K562 (cell line): ENCODE results near the gene DPAGT1. TPM values are rescaled to one million over a fixed set of nuclear protein-coding genes. Genes with fewer than 3 reads are reported as not detected.
A peak's percentile ranks its signal among the peaks of the same experiment; 100 is the strongest.

Experiments
- FOXP1 ChIP-seq: sonication (generic); formaldehyde crosslinking; IDR thresholded peaks from 2 replicates; pipeline ENCODE4 v1.8.0; 2022; ENCODE audit warnings: mild to moderate bottlenecking, missing genetic modification reagents
- GABPA ChIP-seq: fragments of 200-800 bp; sonication (Bioruptor generic); conservative IDR thresholded peaks from 2 replicates; pipeline ENCODE4 v1.6.1; 2016; ENCODE audit warnings: low read depth, missing genetic modification characterization, missing compliant biosample characterization
- HEY1 ChIP-seq: fragments of 250-450 bp; sonication (Bioruptor Pico); IDR thresholded peaks from 2 replicates; pipeline ENCODE4 v1.5.0; 2020; ENCODE audit warnings: mild to moderate bottlenecking, moderate library complexity, borderline replicate concordance
- KAT7 ChIP-seq: sonication (generic); formaldehyde crosslinking; IDR thresholded peaks from 2 replicates; pipeline ENCODE4 v1.8.0; 2022; ENCODE audit warnings: missing genetic modification reagents, mild to moderate bottlenecking, borderline replicate concordance
- NFYB ChIP-seq: IDR thresholded peaks from 2 replicates; pipeline ENCODE4 v1.6.1; 2011; ENCODE audit warnings: mild to moderate bottlenecking, moderate library complexity; ENCODE audit not compliant: insufficient read length; ENCODE audit errors: extremely low read depth
- PHF20 ChIP-seq: fragments of 450-650 bp; IDR thresholded peaks from 2 replicates; pipeline ENCODE4 v1.6.1; 2018; ENCODE audit not compliant: partially characterized antibody
- SP2 ChIP-seq: IDR thresholded peaks from 2 replicates; pipeline ENCODE4 v1.6.1; 2011; ENCODE audit warnings: mild to moderate bottlenecking, low read depth, low read length, moderate library complexity; ENCODE audit not compliant: poor library complexity, severe bottlenecking; ENCODE audit errors: extremely low read depth
- TEAD1 ChIP-seq, 2 experiments: fragments of 450-650 bp in 1 of 2; sonication (generic) in 1 of 2; formaldehyde crosslinking; IDR thresholded peaks; 2 replicates each; pipeline versions ENCODE4 v1.4.0 to v1.8.0; 2020 to 2022; ENCODE audit warnings: mild to moderate bottlenecking in 2 of 2, missing genetic modification reagents in 1 of 2
- ZNF316 ChIP-seq: fragments of 450-650 bp; IDR thresholded peaks from 2 replicates; pipeline ENCODE4 v1.6.1; 2016
- polyA plus RNA-seq, 8 experiments: library from polyadenylated mRNA; depleted of rRNA in 4 of 8; stranded (reverse) in 5 of 8; unstranded in 3 of 8; fragments of >200 nt; fragmentation: Nextera tagmentation in 2 of 8; fragmentation: Illumina TruSeq in 1 of 8; extraction: Ambion mirVana in 2 of 8; extraction: Trizol in 1 of 8; gene quantifications; 2 replicates each; pipeline versions ENCODE4 v1.2.1 to v1.2.3, GENCODE V29; 2011 to 2014; ENCODE audit warnings: inconsistent platforms in 1 of 8, missing spikeins in 1 of 8
- total RNA-seq, 7 experiments: library from RNA; depleted of rRNA in 6 of 7; stranded (reverse); fragments of >200 nt in 6 of 7; fragmentation: Illumina TruSeq in 2 of 7; extraction: Trizol in 2 of 7; gene quantifications; 2 replicates each; pipeline versions ENCODE4 v1.2.1 to v1.2.3, GENCODE V29; 2011 to 2021; ENCODE audit warnings: low replicate concordance in 1 of 7
- TF ChIP-seq, protein P1 (sequence below): sonication (generic); formaldehyde crosslinking; IDR thresholded peaks from 2 replicates; pipeline ENCODE4 v1.5.0; 2020; ENCODE audit warnings: missing genetic modification reagents
- TF ChIP-seq, protein P2 (sequence below): fragments of 250-450 bp; sonication (Bioruptor Pico); IDR thresholded peaks from 2 replicates; pipeline ENCODE4 v1.4.0; 2020; ENCODE audit warnings: mild to moderate bottlenecking, moderate library complexity
- TF ChIP-seq, protein P3 (sequence below): fragments of 250-450 bp; sonication (Bioruptor Pico); IDR thresholded peaks from 2 replicates; pipeline ENCODE4 v1.8.0; 2022; ENCODE audit warnings: inconsistent platforms
- TF ChIP-seq, protein P4 (sequence below): sonication (generic); formaldehyde crosslinking; IDR thresholded peaks from 2 replicates; pipeline ENCODE4 v1.8.0; 2023; ENCODE audit warnings: mild to moderate bottlenecking, missing genetic modification reagents
- TF ChIP-seq, protein P5 (sequence below): sonication (generic); formaldehyde crosslinking; IDR thresholded peaks from 2 replicates; pipeline ENCODE4 v1.8.1; 2023; ENCODE audit warnings: mild to moderate bottlenecking, missing genetic modification reagents

Gene DPAGT1
- total and polyA plus RNA-seq, 9 of the 15 experiments (the other 6 are each of a cell fraction or from before 2014, with no cell fraction given) = 29.9 to 135 (median 85.0) TPM

DNA sequence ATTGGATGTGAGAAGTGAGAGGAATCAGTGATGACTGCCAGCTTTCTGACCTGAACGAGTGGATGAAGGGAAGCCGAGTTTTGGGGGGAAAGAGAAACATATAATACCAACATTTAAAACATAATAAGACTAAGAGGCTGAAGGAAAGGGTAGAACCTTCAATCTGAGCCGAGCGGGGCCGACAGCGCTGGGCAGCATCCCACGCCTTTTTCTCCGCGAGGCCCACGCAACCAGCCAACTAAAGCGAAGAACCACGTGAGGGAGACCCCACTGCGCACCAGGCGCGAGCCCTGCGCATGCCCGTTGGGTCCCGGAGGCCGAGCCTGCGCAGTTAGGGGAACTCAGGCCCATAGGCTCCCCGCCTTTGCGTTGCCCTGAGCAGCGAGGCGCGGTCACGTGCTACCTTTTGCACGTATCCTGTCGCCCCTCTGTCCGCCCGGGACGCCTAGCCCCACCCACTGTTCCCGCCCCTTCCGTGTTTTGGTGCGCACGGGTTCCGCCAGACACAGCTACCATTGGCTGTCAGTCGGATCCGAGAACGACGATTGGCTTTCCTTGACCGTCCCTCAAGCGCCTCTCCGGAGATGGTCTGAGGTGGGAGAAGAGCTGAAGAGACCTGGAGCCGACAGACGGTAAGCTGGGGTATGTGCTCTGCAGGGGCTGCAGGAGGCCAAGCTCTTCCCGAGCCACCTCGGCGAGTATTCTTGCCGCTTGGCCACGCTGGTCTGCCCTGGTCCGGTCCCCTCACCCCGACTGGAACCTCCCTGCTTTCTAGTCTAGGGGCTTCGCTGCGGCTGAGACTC is 19.6 kb upstream of the DPAGT1 start, which contains the start of gene HINFP (continued):
- peak; percentile 78 for TF ChIP-seq NFYB
- TF ChIP-seq KAT7 (CRISPR knock-in tag) = no peak
- TF ChIP-seq GABPA (tag) = peak; percentile 89
- TF ChIP-seq, protein P1, sequence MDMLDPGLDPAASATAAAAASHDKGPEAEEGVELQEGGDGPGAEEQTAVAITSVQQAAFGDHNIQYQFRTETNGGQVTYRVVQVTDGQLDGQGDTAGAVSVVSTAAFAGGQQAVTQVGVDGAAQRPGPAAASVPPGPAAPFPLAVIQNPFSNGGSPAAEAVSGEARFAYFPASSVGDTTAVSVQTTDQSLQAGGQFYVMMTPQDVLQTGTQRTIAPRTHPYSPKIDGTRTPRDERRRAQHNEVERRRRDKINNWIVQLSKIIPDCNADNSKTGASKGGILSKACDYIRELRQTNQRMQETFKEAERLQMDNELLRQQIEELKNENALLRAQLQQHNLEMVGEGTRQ (CRISPR knock-in tag) = peak; percentile 96
- TF ChIP-seq, protein P2, sequence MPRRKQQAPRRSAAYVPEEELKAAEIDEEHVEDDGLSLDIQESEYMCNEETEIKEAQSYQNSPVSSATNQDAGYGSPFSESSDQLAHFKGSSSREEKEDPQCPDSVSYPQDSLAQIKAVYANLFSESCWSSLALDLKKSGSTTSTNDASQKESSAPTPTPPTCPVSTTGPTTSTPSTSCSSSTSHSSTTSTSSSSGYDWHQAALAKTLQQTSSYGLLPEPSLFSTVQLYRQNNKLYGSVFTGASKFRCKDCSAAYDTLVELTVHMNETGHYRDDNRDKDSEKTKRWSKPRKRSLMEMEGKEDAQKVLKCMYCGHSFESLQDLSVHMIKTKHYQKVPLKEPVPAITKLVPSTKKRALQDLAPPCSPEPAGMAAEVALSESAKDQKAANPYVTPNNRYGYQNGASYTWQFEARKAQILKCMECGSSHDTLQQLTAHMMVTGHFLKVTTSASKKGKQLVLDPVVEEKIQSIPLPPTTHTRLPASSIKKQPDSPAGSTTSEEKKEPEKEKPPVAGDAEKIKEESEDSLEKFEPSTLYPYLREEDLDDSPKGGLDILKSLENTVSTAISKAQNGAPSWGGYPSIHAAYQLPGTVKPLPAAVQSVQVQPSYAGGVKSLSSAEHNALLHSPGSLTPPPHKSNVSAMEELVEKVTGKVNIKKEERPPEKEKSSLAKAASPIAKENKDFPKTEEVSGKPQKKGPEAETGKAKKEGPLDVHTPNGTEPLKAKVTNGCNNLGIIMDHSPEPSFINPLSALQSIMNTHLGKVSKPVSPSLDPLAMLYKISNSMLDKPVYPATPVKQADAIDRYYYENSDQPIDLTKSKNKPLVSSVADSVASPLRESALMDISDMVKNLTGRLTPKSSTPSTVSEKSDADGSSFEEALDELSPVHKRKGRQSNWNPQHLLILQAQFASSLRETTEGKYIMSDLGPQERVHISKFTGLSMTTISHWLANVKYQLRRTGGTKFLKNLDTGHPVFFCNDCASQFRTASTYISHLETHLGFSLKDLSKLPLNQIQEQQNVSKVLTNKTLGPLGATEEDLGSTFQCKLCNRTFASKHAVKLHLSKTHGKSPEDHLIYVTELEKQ = no peak
- 0 out of 2 replicates have a peak, but pooled peaks have one; percentile 56 for TF ChIP-seq FOXP1 (CRISPR knock-in tag)
- peak in 1 of 2 experiments; percentile 46; a peak in 1 of 4 replicates for TF ChIP-seq TEAD1 (CRISPR knock-in tag; IDR thresholded peaks at IDR 0.05)
- 0 out of 2 replicates have a peak, but pooled peaks have one; percentile 59 for TF ChIP-seq HEY1 (CRISPR knock-in tag)
- TF ChIP-seq, protein P3, sequence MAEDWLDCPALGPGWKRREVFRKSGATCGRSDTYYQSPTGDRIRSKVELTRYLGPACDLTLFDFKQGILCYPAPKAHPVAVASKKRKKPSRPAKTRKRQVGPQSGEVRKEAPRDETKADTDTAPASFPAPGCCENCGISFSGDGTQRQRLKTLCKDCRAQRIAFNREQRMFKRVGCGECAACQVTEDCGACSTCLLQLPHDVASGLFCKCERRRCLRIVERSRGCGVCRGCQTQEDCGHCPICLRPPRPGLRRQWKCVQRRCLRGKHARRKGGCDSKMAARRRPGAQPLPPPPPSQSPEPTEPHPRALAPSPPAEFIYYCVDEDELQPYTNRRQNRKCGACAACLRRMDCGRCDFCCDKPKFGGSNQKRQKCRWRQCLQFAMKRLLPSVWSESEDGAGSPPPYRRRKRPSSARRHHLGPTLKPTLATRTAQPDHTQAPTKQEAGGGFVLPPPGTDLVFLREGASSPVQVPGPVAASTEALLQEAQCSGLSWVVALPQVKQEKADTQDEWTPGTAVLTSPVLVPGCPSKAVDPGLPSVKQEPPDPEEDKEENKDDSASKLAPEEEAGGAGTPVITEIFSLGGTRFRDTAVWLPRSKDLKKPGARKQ (CRISPR knock-in tag) = no peak
- TF ChIP-seq PHF20 = peak; percentile 29
- no peak for TF ChIP-seq ZNF316
- peak; percentile 73 for TF ChIP-seq SP2
- TF ChIP-seq, protein P4, sequence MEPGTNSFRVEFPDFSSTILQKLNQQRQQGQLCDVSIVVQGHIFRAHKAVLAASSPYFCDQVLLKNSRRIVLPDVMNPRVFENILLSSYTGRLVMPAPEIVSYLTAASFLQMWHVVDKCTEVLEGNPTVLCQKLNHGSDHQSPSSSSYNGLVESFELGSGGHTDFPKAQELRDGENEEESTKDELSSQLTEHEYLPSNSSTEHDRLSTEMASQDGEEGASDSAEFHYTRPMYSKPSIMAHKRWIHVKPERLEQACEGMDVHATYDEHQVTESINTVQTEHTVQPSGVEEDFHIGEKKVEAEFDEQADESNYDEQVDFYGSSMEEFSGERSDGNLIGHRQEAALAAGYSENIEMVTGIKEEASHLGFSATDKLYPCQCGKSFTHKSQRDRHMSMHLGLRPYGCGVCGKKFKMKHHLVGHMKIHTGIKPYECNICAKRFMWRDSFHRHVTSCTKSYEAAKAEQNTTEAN (CRISPR knock-in tag) = 0 out of 2 replicates have a peak, but pooled peaks have one; percentile 60
- TF ChIP-seq, protein P5, sequence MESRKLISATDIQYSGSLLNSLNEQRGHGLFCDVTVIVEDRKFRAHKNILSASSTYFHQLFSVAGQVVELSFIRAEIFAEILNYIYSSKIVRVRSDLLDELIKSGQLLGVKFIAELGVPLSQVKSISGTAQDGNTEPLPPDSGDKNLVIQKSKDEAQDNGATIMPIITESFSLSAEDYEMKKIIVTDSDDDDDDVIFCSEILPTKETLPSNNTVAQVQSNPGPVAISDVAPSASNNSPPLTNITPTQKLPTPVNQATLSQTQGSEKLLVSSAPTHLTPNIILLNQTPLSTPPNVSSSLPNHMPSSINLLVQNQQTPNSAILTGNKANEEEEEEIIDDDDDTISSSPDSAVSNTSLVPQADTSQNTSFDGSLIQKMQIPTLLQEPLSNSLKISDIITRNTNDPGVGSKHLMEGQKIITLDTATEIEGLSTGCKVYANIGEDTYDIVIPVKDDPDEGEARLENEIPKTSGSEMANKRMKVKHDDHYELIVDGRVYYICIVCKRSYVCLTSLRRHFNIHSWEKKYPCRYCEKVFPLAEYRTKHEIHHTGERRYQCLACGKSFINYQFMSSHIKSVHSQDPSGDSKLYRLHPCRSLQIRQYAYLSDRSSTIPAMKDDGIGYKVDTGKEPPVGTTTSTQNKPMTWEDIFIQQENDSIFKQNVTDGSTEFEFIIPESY (CRISPR knock-in tag) = peak; percentile 85
